GM21717 (cell line): Measurements from ENCODE around the gene THADA.
"Not testable (repeated sequence)": the region's sequence is repeated elsewhere in the genome, so short reads cannot be mapped to it uniquely, and the experiment has no call there.

Experiments
- ATAC-seq: cut with Tn5 transposase; IDR thresholded peaks from one replicate; pipeline ENCODE4 v1.9.1; 2021; ENCODE audit warnings: mild to moderate bottlenecking, moderate library complexity; ENCODE audit not compliant: unreplicated experiment

Gene THADA

DNA sequence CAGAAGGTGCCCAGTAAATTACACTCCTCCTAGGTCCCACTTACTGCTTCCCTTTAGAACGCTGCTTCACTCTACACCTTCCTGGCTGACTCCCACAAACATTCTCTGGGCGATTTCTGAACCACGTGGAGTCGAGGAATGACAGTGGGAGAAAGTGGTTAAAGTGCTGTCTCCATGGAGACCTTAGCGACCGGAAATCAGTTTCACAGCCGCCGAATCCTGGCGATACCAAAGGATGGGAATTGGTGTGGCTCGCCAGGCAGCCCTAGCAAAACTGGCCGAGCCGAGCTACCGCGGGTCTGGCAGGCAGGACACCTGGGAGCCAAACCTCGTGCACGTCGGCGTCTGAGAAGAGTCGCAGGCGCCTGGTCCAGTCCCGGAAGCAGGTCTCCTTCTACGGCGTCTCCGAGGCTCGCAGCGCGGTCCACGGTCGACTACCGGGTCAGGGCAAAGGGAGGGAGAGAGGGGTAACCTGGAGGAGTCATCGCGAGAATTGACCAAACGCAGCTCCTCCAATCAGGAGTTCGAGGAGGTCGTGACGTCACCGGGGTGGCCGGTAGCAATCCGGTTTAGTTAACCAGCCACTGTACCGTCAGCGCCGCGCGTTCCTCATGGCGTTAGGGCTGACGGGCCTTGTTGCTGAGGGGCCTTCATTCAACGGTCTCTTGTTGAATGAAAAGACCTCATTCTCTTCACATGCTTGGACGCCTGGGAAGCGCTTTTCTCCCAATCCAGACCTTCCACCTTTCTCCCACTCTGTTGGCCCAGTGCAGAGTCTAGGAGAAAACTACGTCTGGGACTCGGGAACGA lies at the start of gene THADA:
THADA (minus strand) TSS at position 436 of the 810 bp plus-strand sequence. CDS start 3,646 bp downstream, outside the sequence.
- peak; percentile 99 for ATAC-seq

DNA sequence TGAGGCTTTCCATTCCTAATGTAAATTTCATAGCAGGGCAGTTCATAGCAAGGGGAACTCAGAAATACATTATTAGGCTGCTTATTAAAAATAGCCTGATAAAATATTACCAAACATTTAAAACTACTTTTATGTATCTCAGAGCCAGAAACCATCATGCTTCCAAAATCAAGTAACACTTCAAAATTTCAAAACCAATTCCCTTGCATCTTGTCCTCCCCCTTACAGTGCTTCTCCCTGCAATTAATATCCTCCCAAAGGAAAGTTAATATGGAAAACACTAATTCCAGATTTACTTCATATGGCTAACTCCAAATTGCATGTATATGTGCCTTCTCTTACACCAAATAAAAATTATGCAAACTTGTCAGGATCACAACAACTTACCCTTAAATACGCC lies 47.8 kb upstream of the THADA start:
- no peak for ATAC-seq

- no peak for ATAC-seq
Observed at GRCh38 chr2:43642363-43642762, 46.5 kb upstream of the THADA start.

DNA sequence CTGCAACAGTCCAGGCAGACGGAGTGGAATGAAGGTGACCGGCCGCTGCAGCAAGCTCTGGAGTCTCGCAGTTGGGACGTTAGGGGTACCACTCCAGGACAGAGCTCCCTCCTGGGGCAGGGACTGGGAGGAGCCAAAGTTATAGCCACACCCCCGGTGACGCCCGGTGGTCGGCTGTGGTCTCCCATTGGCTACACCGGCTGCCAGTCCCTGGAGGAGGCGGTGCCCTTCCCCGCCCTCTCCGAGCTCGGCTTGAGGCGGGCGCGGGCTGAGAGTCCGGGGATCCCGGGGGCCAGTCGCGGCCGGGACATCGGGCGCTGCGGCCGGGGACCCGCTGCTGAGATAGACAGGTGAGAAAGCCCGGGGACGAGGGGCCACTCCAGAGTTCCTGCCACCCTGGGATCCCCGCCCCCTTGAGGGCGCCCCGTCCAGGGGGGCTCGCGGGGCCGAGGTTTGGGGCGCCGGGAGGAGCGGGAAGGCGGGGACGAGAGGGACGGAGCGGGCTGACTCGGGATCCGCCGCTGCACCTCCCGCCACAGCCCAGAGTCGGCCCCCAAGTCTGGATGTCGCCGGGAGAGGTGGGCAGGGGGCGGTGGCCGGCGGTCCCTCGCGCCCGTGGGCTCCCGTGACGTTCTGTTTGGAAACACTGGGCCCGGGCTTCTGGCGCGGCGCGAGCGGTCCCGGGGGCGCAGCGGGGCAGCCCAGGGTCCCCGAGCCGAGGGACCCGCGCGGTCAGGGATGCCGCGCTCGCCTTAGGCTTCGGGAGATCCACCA lies 41.4 kb upstream of the THADA start, which contains the start of gene PLEKHH2:
PLEKHH2 (plus strand) TSS at position 231 of the 774 bp plus-strand sequence. CDS start 7,414 bp downstream, outside the sequence.
- peak; percentile 99 for ATAC-seq

DNA sequence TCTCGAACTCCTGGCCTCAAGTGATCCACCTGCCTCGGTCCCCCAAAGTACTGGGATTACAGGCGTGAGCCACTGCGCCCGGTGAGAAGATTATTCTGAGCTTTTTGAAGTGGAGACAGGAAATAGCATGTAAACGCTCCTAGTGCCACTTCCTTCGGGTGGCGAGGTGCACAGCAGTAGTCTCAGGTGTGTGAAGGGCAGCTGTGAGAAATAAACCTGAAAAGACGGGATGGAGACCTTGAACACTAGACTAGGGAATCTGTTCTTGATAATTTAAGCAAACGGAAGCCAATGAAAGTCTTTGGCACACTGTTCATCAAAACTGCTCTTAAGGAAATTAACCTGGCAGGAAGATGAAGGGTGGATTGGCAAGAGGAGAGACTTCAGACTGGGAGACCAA lies 40.8 kb upstream of the THADA start:
- no peak for ATAC-seq

- ATAC-seq = not testable (repeated sequence)
Observed at GRCh38 chr2:43636153-43636552, 40.3 kb upstream of the THADA start.

DNA sequence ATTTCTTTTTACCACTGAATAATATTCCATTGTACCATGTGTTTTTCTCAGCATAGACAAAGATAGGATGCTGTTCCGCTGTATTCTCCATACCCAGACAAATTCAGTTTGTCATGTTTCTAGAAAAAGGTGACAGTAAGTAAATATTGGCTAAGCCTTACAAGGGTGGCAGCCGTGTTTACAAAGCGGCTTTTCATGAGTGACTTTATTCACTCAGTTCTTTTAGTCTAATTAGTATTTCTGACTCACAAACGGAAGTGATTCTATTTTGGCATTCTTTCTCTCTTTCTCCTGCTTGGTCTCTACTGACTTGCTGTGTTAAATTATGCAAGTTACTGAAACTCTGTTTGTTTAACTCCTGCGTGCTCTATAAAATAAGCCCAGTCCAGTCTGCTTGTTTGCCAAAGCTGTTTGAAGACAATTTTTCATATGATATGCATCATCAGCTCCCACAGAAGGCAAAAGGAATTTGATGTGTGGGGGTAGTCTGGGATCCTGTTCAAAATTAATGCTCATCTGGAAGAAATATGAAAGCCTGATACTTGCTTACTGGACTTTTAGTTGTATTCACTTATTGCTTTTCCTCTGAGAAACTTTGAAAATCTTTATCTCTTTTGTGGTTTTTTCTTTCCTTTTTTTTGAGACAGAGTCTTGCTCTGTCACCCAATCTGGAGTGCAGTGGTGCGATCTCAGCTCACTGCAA lies 38.9 kb upstream of the THADA start:
- ATAC-seq = no peak

DNA sequence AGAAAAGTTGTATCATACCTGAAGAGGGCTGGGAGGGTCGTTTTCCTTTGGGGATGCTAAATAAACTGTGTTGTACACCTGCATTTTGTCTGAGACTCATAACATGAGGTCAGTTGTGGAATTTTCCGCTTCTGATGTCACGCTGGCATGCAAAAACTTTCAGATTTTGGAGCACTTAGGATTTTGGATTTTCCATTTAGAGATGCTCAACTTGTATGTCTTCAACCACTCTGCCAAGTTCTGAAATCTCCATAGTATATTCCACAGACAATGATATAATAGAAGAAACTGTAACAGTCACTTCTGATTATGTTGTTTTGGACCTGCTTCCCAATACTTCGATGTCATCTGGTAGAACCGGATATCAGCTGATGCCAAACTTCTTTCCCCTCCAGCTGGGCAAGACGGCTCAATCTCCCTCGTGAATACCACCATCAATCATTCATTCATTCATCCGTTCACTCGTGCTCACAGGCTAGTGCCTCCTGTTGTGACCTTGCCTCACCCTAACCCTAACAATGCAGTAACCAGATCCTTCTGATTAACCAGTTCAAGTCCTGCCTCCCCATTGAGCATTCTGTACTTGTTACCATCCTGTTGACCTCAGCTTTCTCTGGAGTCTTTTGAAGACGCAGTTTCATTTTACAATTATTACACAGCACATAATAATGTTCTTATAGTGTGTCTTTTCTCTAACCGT lies 35.9 kb upstream of the THADA start:
- ATAC-seq = no peak

DNA sequence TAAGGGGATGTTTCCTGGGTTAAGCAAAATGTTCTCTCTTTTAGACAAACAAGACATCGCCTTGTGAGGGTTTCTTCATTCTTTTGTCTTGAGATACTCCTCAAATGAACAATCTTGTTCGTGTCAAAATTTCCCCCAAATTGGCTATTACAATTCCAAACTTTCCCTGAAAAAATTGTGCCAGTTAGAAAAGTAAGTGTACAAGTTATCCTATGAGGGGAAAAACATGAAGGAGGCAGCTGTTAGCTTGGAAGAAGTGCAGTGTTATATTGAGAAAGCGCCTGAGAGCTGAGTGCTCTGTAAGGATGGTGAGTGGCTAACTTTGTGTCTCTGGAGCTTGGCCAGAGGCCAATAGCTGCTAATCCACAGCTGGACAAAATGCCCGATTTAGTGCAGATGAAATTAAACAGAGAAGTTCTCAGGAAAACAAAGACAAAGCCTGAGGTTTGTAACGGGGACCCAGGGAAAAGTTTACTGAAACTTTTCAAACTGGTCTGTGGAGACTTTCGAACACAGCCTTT lies 27.2 kb upstream of the THADA start:
- no peak for ATAC-seq

- no peak for ATAC-seq
Observed at GRCh38 chr2:43619511-43619910, 23.7 kb upstream of the THADA start.

DNA sequence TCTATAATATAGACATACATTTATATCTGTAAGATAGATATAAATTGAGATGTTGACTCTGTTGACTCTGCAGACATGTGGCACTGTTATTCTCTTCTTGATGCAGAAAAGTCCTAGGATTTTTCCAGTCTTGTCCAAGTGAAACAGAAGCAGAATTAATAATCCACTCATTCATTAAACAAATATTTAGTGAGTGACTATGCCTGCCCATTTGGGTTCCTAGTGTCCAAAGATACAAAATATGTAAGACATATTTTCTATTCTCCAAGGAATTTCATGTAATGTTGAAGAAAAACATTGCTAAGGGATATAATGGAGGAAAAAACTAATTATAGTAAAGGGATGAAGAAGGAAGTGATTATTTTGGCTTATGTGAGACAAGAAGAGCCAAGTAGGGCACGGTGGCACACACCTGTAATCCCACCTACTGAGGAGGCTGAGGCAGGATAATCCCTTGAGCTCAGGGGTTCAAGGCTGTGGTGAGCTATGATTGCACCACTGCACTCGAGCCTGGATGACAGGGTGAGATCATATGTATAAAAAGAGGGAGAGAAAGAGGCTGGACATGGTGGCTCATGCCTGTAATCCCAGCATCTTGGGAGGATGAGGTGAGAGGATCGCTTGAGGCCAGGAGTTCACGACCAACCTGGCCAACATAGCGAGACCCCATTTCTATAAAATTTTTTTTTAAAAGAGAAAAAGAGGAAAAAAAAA lies 21.3 kb upstream of the THADA start:
- ATAC-seq = no peak

DNA sequence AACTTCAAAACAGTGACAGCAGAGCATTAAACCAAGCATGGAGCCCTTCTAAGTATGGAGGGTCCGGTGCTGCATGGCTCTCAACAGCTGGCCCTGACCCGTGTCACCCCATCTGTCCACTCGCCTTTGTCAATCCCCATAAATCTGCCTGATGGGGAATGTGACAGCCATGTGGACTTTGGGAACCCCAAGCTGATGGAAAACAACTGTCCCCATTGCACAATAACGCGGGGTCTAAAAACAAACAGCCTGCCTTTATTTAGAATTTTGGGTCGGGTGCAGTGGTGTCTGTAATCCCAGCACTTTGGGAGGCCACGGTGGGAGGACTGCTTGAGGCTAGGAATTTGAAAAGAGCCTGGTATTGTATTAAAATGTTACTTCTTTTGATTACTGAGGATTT lies 17.1 kb upstream of the THADA start:
- no peak for ATAC-seq

DNA sequence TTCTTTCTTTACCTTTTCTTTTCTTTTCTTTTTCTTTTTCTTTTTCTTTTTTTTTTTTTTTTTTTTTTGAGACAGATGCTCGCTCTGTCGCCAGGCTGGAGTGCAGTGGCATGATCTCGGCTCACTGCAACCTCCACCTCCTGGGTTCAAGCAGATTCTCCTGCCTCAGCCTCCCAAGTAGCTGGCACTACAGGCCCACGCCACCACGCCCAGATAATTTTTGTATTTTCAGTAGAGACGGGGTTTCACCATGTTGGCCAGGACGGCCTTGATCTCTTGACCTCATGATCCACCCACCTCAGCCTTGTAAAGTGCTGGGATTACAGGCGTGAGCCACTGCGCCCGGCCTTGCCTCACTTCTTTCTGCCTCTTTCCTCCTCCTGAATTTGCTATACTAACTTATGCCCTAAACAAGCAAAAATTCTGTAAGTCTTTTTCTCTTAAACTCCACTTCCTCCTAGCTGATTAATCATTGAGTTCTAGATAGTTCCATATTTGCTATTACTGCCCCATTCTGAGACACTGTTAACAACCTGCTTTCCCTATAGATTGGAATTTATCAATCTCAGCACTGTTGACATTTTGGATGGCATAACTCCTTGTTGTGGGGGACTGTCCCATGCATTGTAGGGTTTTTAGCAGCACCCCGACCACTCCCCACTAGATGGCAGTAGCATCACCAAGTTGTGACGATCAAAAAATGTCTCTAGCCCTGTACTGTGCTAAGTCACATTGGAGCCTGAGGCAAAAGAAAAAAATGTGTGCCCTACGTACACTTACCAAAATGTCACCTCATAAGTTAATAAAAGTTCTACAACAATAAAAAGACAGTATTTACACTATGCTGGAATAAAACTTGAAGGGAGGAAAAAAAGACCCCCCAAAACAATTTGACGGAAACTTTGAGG lies 16.4 kb upstream of the THADA start:
- no peak for ATAC-seq

- no peak for ATAC-seq
Observed at GRCh38 chr2:43610361-43610760, 14.5 kb upstream of the THADA start.

- ATAC-seq = no peak
Observed at GRCh38 chr2:43609290-43609918, 13.6 kb upstream of the THADA start.

GRCh38 chr2:43605851-43606250 lies 10.0 kb upstream of the THADA start:
- ATAC-seq = no peak

- ATAC-seq = no peak
Observed at GRCh38 chr2:43605079-43605655, 9.3 kb upstream of the THADA start.

GRCh38 chr2:43604674-43605073 lies 8.8 kb upstream of the THADA start:
- no peak for ATAC-seq
